Smooth muscle cell (in vitro differentiated cells): ENCODE measurements around the gene EXPH5. TPM values are rescaled to one million over a fixed set of nuclear protein-coding genes. Genes with fewer than 3 reads are reported as not detected.

Source experiments
- DNase-seq: peaks from one replicate; lab custom pipeline; 2025; ENCODE audit not compliant: unreplicated experiment; lab: John Stamatoyannopoulos, UW
- H2AFZ ChIP-seq: fragments of 200-600 bp; sonication (generic); 2 replicates; pipeline ENCODE4 v1.6.0; 2016; ENCODE audit warnings: antibody characterized with exemption, low read depth, mild to moderate bottlenecking
- H3F3A ChIP-seq: fragments of 200-600 bp; sonication (generic); 2 replicates; pipeline ENCODE4 v1.6.0; 2017; ENCODE audit warnings: antibody characterized with exemption, low read depth
- H3K27ac ChIP-seq: fragments of 200-600 bp; sonication (generic); 2 replicates; pipeline ENCODE4 v1.5.1; 2016; ENCODE audit warnings: low read depth, mild to moderate bottlenecking
- H3K27me3 ChIP-seq: fragments of 200-600 bp; sonication (generic); 2 replicates; pipeline ENCODE4 v1.6.1; 2016; ENCODE audit warnings: low read depth, mild to moderate bottlenecking
- H3K36me3 ChIP-seq: fragments of 200-600 bp; sonication (generic); 2 replicates; pipeline ENCODE4 v1.5.1; 2016; ENCODE audit warnings: low read depth
- H3K4me1 ChIP-seq: fragments of 200-600 bp; sonication (generic); 2 replicates; pipeline ENCODE4 v1.5.1; 2016; ENCODE audit warnings: low read depth
- H3K4me2 ChIP-seq: fragments of 200-600 bp; sonication (generic); 2 replicates; pipeline ENCODE4 v1.6.0; 2016; ENCODE audit warnings: mild to moderate bottlenecking
- H3K4me3 ChIP-seq: fragments of 200-600 bp; sonication (generic); 2 replicates; pipeline ENCODE4 v1.5.1; 2016; ENCODE audit warnings: mild to moderate bottlenecking
- H3K79me2 ChIP-seq: fragments of 200-600 bp; sonication (generic); 2 replicates; pipeline ENCODE4 v1.6.0; 2016; ENCODE audit warnings: low read depth, mild to moderate bottlenecking
- H3K9ac ChIP-seq: fragments of 200-600 bp; sonication (generic); 2 replicates; pipeline ENCODE4 v1.6.0; 2016; ENCODE audit warnings: low read depth
- H3K9me3 ChIP-seq: fragments of 200-600 bp; sonication (generic); replicated peaks from 2 replicates; pipeline ENCODE4 v1.5.1; 2016; ENCODE audit warnings: low read depth
- H4K20me1 ChIP-seq: fragments of 200-600 bp; sonication (generic); 2 replicates; pipeline ENCODE4 v1.6.0; 2016; ENCODE audit warnings: low read depth
- WGBS: methylation state at CpG from one replicate; pipeline ENCODE4 v1.1.7; 2016; ENCODE audit warnings: low lambda C conversion rate; 5-methylcytosine and 5-hydroxymethylcytosine counted together
- polyA plus RNA-seq: library from polyadenylated mRNA; unstranded; fragments of >200 nt; fragmentation: Nextera tagmentation; extraction: Ambion mirVana; gene quantifications from 2 replicates; pipeline ENCODE4 v1.2.1, GENCODE V29; 2016
- total RNA-seq: library from RNA; depleted of rRNA; stranded (reverse); fragments of >200 nt; gene quantifications from 2 replicates; pipeline ENCODE4 v1.2.3, GENCODE V29; 2014
- TF ChIP-seq, protein P1 (sequence below): fragments of 200-600 bp; sonication (generic); IDR thresholded peaks from 2 replicates; pipeline ENCODE4 v1.5.1; 2017; ENCODE audit warnings: borderline replicate concordance, mild to moderate bottlenecking, antibody characterized with exemption; ENCODE audit not compliant: insufficient read depth, poor library complexity, severe bottlenecking

EXPH5 gene
- total and polyA plus RNA-seq, 2 experiments from 2014 or later: 0.54 to 6.9 TPM

DNA sequence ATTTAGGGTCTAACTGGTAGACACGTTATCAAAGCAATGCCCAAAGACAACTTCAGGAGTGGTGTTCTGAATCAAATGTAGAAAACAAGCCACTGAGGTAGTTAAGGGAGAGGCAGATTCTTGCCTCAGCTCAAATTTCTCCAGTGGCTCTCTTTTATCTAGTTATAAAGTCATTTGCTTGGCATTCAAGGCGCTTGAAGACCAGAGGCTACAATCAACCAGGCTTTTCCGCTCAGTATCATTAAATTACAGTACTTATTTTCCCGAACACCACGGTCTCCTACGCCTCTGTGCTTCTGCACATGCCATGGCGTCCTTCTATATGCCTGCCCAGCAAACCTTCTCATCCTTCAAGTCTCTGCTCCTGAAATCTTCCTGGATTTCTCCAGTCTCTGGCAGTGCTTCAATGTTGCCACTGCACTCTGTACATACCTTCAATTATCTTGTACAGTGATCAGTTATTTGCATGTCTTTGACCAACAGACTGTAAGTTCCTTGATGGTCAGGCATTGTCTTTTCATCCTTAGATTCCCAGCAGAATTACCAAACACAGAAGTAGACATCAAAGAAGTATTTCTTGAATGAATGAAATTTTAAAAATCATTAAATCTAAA, 96.8 kb downstream of the EXPH5 start:
- TF ChIP-seq, protein P1, sequence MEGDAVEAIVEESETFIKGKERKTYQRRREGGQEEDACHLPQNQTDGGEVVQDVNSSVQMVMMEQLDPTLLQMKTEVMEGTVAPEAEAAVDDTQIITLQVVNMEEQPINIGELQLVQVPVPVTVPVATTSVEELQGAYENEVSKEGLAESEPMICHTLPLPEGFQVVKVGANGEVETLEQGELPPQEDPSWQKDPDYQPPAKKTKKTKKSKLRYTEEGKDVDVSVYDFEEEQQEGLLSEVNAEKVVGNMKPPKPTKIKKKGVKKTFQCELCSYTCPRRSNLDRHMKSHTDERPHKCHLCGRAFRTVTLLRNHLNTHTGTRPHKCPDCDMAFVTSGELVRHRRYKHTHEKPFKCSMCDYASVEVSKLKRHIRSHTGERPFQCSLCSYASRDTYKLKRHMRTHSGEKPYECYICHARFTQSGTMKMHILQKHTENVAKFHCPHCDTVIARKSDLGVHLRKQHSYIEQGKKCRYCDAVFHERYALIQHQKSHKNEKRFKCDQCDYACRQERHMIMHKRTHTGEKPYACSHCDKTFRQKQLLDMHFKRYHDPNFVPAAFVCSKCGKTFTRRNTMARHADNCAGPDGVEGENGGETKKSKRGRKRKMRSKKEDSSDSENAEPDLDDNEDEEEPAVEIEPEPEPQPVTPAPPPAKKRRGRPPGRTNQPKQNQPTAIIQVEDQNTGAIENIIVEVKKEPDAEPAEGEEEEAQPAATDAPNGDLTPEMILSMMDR: no peak
- Histone ChIP-seq H4K20me1 (no peaks in the 10 kb centered on the region), H2AFZ (peak overlapping the region; percentile 16), H3K9me3 (no peaks in the 10 kb centered on the region), H3K27ac (peak overlapping the region; percentile 91), H3K79me2 (peaks cover 36% of the 10 kb centered on the region), H3F3A (peaks cover 42% of the 10 kb centered on the region), H3K9ac (peak overlapping the region; percentile 66), H3K4me1 (peaks cover 19% of the 10 kb centered on the region), H3K27me3 (no peaks in the 10 kb centered on the region), H3K36me3 (no peaks in the 10 kb centered on the region), H3K4me3 (peak overlapping the region; percentile 63), H3K4me2 (peak overlapping the region; percentile 86)
- no peak for DNase-seq
- WGBS: 8% methylated on average over 7 of the region's 7 CpGs

GRCh38 chr11:108495326-108495725, 98.2 kb downstream of the EXPH5 start:
- Histone ChIP-seq H3K36me3 (no peaks in the 10 kb centered on the region), H3K9ac (no peak overlapping the region), H2AFZ (no peak overlapping the region), H3K4me3 (no peak overlapping the region), H3K79me2 (peaks cover 36% of the 10 kb centered on the region), H3K4me2 (peak overlapping the region; percentile 86), H4K20me1 (no peaks in the 10 kb centered on the region), H3K27me3 (no peaks in the 10 kb centered on the region), H3F3A (peaks cover 29% of the 10 kb centered on the region), H3K27ac (peak overlapping the region; percentile 91), H3K9me3 (no peaks in the 10 kb centered on the region), H3K4me1 (peaks cover 10% of the 10 kb centered on the region)
- TF ChIP-seq, protein P1: no peak
- WGBS: 91% methylated on average over 3 of the region's 3 CpGs
- DNase-seq: no peak

GRCh38 chr11:108494182-108494581, 99.4 kb downstream of the EXPH5 start:
- Histone ChIP-seq H3K27ac (no peak overlapping the region), H2AFZ (no peak overlapping the region), H3K4me3 (no peak overlapping the region), H3K79me2 (peaks cover 36% of the 10 kb centered on the region), H3K9ac (no peak overlapping the region), H3K4me1 (peaks cover 10% of the 10 kb centered on the region), H3K27me3 (no peaks in the 10 kb centered on the region), H3K4me2 (no peak overlapping the region), H3K9me3 (no peaks in the 10 kb centered on the region), H4K20me1 (no peaks in the 10 kb centered on the region), H3F3A (peaks cover 23% of the 10 kb centered on the region), H3K36me3 (no peaks in the 10 kb centered on the region)
- TF ChIP-seq, protein P1: no peak
- WGBS: 90% methylated on average over 6 of the region's 6 CpGs
- no peak for DNase-seq

GRCh38 chr11:108491936-108492335, 101.6 kb downstream of the EXPH5 start:
- H3K79me2 ChIP-seq: peaks cover 36% of the 10 kb centered on the region
- DNase-seq: no peak
- H3K27ac ChIP-seq: peak overlapping the region; percentile 74
- TF ChIP-seq, protein P1: no peak
- peaks cover 10% of the 10 kb centered on the region for H3K4me1 ChIP-seq
- WGBS: 23% methylated on average over 3 of the region's 3 CpGs
- peak overlapping the region; percentile 60 for H3K4me2 ChIP-seq
- H3K4me3 ChIP-seq: peak overlapping the region; percentile 2
- H3K9me3 ChIP-seq: no peaks in the 10 kb centered on the region
- no peaks in the 10 kb centered on the region for H3K27me3 ChIP-seq
- no peaks in the 10 kb centered on the region for H4K20me1 ChIP-seq
- peak overlapping the region; percentile 62 for H2AFZ ChIP-seq
- H3K36me3 ChIP-seq: no peaks in the 10 kb centered on the region
- H3F3A ChIP-seq: peaks cover 20% of the 10 kb centered on the region
- H3K9ac ChIP-seq: peak overlapping the region; percentile 64
